HG03460 (cell line): ENCODE results near the gene SCG2.

Experiments used
- ATAC-seq: cut with Tn5 transposase; IDR thresholded peaks from one replicate; pipeline ENCODE4 v1.9.1; 2021; ENCODE audit not compliant: unreplicated experiment

The SCG2 gene, protein sequence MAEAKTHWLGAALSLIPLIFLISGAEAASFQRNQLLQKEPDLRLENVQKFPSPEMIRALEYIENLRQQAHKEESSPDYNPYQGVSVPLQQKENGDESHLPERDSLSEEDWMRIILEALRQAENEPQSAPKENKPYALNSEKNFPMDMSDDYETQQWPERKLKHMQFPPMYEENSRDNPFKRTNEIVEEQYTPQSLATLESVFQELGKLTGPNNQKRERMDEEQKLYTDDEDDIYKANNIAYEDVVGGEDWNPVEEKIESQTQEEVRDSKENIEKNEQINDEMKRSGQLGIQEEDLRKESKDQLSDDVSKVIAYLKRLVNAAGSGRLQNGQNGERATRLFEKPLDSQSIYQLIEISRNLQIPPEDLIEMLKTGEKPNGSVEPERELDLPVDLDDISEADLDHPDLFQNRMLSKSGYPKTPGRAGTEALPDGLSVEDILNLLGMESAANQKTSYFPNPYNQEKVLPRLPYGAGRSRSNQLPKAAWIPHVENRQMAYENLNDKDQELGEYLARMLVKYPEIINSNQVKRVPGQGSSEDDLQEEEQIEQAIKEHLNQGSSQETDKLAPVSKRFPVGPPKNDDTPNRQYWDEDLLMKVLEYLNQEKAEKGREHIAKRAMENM

DNA sequence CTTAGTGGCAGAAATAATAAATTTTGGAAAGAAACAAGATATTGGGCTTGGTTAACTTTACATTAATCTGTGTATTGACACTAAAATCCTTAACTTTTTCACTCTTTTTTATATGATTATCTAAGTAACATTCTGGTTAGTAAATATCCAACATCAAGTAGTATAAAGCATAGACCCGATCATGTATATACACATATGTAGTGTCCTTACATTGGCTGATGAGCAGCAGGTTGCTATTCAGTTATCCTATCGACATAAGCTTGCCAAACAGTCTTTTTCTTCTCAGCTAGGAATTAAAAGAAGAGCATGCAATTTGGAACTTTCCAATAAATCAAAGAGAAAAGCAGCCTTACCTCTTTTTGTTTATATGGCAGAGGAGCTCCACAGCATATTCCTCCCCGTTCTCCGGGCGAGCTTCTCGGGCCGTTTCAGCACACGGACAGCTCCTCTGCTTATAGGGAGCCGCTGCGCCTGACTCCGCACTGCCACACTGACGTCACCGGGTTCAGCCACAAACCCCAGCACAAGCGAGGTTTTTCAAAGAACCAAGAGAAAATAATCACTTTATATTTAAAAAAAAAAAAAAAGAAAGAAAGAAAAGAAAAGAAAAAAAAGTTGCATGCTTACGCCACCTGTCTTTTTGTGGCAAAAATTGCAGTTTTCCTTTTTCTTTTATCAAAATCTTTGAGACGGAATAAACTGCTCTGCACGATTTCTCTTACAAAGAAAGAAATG is at the start of gene SCG2:
Gene SCG2, minus strand, starts transcription at position 430 of the 735 bp plus-strand sequence. CDS start 3,079 bp downstream, outside the sequence.
- ATAC-seq, result peak; percentile 71

DNA sequence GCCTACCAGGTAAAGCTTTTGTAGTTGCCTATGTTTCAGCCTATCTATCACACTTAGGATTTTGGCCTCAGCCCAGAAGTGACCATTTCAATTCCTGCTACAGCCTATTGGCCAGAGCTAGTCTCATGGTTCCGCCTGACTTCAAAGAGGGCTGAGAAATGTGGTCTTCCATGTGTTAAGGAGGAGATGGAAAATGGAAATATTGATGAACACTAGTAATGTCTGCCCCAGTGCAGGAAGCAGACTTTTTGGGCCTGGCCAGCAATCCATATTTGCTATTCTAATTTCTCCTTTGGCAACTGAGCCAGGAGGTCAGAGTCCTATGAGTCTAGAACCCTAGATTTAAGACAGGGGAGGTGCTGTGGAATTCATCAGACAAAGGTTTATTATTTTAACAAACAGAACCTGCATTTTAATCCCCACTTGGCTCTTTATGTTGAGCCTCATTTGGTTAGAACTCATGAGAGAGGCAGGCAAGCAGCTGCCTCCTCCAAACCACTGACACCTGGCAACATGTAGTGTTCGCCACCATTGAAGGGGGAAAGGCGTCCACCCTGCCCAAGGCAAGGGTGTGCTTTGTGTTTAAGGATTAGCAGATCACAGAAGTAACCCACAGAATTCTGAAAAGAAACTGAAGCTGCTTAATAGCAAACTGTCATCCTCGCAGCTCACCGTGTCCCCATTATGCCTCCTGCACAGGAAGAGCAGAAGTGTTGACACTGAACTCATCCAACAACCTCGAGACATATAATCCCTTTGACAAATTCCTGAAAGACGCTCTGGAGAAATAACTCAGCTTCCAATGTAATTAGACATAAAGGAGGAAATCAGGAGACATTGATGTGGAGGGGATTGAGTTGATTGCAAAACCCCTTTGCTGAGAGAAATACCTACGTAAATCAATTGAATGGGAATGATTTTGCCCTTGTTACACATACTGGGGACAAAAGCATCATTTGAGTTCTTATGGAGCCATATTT is 47.7 kb upstream of the SCG2 start:
- ATAC-seq, result no peak

DNA sequence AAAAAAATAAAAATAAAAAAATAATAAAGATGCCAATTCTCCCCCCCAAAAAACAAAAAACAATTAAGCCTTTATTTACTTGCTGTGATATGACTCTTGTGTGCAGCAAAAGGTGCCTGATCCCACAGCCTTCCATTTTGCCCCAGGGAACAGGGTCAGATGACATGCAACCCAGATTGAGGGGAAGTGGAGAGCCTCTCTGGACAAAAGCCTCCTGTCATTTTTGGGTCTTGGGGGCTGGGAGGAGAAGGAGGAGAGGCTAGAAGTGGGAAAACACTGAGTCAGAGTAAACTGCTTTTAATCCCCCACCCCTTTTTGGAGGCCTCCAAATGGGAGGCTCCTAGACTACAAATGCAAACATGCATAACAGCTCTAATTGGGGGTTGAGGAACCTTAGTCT is 46.6 kb upstream of the SCG2 start:
- no peak for ATAC-seq

DNA sequence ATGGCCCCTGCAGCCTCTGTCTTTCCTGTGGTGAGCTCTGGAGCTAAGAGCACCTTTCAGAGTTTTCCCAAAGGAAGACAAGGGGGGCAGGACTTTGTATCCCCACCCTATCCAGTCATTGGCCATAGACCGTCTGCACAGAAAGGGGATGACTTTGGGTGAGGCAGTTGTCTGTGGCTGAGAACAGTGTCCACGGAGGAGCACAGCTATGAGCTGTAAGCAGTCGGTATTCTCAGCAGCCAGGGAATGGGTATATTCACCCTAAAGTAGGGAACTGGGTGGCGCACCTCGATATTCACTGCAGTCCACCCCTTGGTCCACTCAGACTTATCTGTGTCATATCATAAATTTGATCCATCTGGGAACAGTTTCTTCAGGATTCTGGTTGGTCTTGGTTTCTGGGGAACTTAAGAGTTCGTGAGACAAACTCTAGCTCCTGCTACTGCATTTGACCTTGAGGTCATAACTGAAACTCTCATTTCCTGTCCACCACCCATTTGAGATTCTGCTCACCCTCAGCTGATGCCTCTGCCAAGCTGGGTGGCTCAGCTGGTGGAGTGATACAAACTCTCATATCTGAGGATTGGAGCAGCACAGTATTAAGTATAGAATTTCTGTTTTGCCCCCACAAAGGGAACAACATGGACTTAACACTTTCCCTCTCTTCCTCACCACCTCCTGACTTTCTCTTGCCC is 45.2 kb upstream of the SCG2 start:
- peak; percentile 96 for ATAC-seq

DNA sequence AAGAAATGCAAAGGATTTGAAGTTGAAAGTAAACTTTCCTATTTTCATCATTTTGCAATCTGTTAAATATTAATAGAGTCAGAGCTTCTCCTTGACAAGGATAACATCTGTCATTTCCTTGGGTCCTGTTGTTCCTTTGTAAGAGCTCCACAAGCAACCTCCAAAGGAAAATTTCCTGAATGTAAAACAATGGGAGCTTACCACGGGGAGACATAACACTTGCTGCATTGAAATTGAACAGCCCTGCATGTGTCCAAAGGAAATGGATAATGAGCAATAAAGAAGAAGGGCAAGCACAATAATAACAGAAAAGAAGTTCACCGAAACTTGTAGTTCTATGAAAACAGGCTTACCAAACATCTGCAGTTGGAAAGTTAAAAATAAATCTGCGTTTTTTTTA is 42.0 kb upstream of the SCG2 start:
- ATAC-seq, result no peak

DNA sequence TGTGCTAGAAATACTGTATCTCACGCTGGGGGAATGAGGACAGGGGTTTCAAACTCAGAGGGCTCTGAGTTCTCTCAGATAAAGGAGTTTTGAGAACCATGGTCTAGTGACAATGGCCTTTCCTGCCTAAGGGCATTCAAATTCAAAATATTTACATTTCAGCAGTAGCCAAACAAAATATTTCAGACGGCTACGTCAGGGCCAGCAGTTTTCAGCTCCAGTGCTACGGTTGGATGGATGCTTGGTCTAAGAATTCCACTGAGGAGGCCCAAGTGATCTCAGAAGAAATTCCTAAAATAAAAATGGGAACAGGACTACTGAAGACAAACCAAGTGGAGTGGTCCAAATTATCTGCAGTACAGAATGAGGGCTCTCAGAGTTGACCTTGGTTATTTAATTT is 41.1 kb upstream of the SCG2 start:
- no peak for ATAC-seq

DNA sequence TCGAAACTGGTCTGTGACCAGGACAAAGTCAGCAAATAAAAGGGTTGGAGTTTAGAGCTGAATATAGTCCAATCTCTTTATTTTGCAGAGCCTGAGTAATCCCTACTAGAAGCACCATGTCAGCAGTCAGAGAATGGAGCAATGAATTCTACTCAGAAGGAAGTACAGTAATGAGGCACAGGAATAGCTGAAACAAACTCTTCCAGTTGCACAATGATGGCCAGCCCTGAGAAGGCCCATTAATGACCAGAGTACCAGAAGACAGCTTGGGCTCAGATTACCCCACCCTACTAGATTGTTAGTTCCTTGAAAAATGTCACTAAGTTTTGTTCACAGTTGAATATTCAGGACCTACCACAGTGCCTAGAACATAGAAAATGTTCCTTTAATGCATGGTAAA is 40.3 kb upstream of the SCG2 start:
- ATAC-seq, result no peak

DNA sequence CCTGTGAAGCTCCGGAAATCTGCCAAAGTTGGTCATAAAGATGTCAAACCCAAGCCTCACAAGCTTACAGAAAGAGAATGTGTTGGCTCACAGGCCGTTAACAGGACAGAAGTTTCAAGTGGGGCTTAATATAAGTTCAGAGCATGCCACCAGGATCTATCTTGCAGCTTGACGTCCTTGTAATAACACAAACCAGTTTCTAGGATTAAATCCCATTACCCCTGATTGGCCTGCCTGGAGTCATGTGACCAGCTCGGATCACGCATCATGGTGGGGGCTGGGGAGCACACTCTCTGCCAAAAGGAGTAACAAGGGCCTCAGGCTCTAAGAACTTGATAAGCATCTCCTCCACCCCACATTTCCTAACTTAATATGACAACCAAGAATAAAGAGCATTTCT is 38.9 kb upstream of the SCG2 start:
- ATAC-seq, result no peak

DNA sequence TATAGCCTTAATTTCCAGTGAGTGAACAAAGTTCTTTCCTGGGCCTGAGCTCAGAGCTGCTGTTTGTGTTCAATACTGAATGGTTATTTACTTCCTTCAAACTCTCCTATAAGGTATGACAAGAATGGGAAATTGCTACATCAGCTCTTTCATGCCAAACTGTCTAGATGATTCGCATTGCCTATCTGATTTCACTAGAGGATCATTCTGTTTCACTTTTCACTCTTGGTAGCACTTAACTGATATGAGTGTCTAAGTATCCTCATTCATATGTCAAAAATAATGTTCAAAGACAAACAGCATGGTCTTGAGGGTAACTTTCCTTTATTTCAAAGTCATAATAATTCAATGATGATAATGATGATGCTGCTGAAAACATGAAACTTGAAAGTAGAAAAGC is 32.9 kb upstream of the SCG2 start:
- ATAC-seq, result no peak

DNA sequence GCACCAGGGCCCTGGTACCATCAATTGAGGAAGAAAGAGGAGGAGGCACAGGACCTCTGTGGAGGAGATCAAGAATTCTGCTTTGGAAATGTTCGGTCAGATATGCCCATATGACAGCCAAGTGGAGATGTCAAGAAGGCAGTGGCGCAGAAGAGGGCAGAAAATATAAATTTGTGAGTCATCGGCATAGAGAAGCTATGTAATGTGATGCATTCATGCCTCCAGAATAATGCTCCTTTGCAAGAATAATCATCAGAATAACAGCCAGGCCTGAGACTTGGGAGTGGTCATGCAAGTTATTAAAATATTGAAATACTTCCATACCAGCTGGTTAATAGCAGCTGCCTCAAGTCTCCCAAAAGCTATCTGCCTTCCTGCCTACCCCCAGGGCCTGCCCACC is 32.1 kb upstream of the SCG2 start:
- ATAC-seq, result no peak

DNA sequence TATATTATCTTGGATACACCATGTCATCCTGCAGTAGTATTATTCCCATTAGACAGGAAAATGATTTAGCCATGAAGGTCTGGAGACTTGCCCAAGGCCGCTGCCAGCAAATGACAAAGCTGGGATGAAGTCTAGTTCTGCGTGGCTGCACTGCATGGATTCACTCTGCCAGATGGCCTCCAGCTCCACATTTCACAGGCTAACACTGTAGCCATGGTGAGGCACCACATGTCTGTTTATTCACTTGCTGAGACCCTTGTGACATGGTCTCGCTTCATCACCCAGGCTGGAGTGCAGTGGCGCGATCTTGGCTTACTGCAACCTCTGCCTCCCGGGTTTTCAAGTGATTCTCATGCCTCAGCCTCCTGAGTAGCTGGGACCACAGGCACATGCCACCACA is 31.5 kb upstream of the SCG2 start:
- no peak for ATAC-seq

DNA sequence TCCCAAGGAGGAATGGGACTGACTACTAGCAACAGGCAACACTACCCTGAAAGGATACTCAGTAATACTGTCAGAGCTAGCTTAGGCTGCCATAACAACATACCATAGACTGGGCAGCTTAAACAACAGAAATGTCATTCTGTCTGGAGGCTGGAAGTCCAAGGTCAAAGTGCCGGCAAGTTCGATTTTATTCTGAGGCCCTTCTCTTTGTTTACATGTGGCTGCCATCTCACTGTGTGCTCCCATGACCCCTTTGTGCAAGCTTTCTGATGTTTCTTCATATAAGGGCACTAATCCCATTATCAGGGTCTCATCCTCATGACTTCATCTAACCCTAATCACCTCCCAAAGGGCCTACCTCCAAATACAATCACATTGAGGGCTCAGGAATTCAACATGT is 30.7 kb upstream of the SCG2 start:
- ATAC-seq, result no peak

DNA sequence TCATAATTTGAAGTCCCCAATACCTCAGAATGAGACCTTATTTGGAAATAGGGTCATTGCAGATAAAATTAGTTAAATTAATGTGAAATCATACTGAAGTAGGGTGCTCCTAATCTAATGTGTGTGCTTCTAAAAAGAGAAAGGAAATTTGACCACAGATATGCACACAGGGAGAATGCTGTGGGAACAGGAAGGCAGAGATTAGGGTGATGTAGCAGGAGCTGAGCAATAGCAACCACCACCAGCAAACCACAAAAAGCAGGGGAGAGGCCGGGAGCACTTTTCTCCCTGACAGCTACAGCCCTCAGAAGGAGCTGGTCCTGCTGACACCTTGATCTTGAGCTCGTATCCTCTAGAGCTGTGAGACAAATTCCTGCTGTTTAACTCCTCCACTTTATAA is 24.6 kb upstream of the SCG2 start:
- ATAC-seq, result no peak

DNA sequence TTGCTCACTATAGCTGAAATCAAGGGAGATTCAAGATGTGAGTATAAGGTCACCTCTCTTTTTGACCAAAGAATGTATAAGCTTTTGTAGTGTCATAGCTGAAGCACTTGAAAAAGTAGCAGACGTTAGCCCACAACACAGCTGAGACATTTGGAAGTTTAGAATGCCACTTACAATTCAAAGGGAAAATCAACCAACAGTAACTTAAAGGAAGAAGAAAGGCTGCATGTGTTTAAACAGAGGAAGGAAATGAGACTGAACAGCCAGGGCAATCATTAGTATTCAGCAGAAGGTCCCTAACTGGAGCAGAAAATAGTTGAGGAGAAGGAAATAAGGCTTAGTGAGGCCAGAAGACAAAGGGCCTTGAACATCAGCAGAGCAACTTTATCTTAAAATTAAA is 23.5 kb upstream of the SCG2 start:
- ATAC-seq, result no peak

DNA sequence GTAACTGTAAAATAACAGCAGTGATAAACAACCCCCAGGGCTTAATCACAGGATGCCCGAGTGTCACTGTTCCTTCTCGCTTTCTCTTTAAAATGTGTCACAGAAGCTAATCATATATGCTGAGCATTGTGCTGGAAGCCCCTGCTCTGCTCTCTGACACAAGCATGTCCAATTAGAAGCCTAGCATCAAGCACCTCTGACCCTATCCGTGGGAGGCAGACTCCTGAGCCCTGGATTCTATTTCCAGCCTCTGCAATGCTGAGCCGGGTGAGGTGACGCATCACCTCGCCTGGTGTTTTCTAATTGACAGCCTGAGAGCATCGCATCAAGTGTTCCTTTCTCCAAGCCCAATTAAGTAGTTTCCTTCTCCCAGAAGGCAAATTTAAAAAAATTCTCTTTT is 19.7 kb upstream of the SCG2 start:
- no peak for ATAC-seq

DNA sequence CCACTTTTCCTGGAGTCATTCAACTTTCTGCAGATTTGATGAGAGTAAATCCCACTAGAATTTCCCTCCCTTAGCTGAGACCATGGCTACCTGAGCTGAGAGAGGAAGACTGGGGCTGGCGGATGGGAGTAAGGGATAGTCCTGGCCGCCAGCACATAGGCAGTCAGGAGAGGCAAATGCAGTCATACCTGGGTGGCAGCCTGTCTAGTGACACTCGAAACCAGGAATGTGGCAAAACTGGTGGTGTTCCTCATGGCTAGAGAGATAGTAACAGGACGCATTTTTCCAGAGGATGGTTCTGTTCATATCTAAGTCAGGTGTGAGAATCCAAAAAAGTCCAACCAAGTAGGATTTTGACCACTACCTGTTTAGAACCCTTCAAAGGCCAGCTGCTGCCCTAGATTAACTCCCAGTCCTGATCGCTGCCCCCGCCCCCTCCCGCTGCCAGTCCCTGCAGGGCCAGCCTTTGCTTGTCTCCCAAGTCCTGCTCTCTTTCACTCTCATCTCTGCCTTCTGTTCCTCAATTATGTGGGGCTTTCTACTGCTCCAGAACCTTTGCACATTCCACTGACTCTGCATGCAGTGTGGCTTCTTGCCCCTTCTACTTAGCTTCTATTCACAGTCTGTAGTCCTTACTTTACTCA is 17.4 kb upstream of the SCG2 start:
- ATAC-seq, result no peak

DNA sequence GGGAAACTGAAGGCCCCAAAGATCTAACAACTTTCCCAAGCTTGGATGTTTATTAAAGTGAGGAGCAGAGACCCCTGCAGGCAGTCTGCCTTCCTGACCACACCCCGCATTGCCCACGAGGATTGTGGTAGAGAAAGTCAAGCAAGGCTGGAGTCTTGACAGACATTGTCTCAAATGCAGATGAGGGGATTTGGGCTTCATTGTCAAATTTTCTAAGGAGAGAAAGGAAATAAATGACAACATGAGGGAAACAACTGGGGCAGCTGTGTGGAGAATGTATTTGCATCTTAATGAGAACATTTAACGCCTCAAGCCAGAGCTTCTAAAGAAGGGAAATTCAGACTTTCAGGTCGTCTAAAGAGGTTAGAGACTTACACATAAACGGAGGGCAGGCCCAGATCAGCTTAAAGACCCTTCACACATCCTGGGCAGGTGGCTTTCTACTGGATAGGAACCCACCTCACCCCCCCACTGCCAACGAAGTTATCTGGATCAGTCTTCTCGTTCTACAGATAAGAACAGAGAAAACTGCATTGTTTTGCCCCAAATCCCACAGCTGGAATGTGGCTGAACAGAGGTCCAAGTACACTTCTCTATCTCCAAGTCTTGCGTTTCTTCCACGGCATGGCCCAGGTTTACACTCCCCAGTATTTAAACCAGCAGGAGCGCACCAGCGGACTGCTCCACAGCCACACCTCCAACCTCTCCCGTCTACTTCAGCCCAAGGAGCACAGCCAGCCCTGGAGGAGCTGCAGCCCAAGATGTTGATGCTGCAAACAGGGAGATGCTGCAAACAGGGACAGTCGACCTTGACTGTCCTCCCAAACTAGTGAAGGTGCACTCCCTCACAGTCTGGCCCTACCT is 16.2 kb upstream of the SCG2 start:
- no peak for ATAC-seq

DNA sequence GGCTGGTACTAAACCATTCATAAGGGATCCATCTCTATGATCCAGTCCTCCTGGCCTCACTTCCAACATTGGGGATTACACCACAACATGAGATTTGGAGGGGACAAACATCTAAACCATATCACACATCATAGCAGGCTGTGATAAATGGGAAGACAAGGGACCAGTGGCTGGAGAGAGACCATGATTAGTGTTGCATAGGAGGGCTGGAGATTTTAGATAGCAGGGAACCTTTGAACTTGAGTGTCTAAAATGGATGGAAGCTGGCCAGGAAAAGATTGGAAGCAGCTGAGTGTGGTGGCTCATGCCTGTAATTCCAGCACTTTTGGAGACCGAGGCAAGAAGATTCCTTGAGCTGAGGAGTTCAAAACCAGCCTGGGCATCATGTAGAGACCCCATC is 12.4 kb upstream of the SCG2 start:
- no peak for ATAC-seq
